CD4-positive, alpha-beta memory T cell (primary cell): ENCODE measurements around the gene TNFRSF13B. TPM values are rescaled to one million over a fixed set of nuclear protein-coding genes. Genes with fewer than 3 reads are reported as not detected.
A peak's percentile ranks its signal among the peaks of the same experiment; 100 is the strongest.
"Not testable (repeated sequence)": the region's sequence is repeated elsewhere in the genome, so short reads cannot be mapped to it uniquely, and the experiment has no call there.

Experiments used
- CTCF ChIA-PET: fragments of 350-600 bp; sonication (Branson Sonifier 250); formaldehyde crosslinking; loops from one replicate; lab custom pipeline; 2021; ENCODE audit warnings: inconsistent platforms; ENCODE audit not compliant: partially characterized antibody; lab: Charles Lee
- POLR2A ChIA-PET: fragments of 350-600 bp; sonication (Branson Sonifier 250); formaldehyde crosslinking; loops from one replicate; lab custom pipeline; 2021; ENCODE audit not compliant: partially characterized antibody; lab: Charles Lee
- DNase-seq, 5 donors: peaks; one replicate each; pipeline versions ENCODE4 v3.0.0 to v3.0.0-alpha.2; 2020 to 2022; ENCODE audit warnings: mixed read lengths in 1 of 5
- H3K27ac ChIP-seq: one replicate; pipeline ENCODE4 v1.7.0; 2013; ENCODE audit warnings: low read depth, low read length
- H3K27me3 ChIP-seq: 2 replicates; pipeline ENCODE4 v1.7.0; 2013; ENCODE audit warnings: mild to moderate bottlenecking, low read length, moderate library complexity; ENCODE audit not compliant: insufficient read depth
- H3K36me3 ChIP-seq: 2 replicates; pipeline ENCODE4 v1.7.0; 2013; ENCODE audit warnings: mild to moderate bottlenecking, low read length, moderate library complexity; ENCODE audit not compliant: insufficient read depth
- H3K4me1 ChIP-seq: 2 replicates; pipeline ENCODE4 v1.7.0; 2013; ENCODE audit warnings: mild to moderate bottlenecking, low read length, moderate library complexity; ENCODE audit not compliant: insufficient read depth
- H3K4me3 ChIP-seq, 2 donors: one replicate each; pipeline ENCODE4 v1.7.0; 2013; ENCODE audit warnings: low read length in 2 of 2, mild to moderate bottlenecking in 1 of 2
- H3K9me3 ChIP-seq, 2 donors: one replicate each; pipeline ENCODE4 v1.7.0; 2013; ENCODE audit warnings: low read length in 2 of 2, control low read depth in 1 of 2; ENCODE audit not compliant: control insufficient read depth in 1 of 2
- H3K27ac Mint-ChIP-seq, 7 donors: one replicate each; pipeline ENCODE4 v1.8.0; 2020 to 2021; ENCODE audit warnings: mixed read lengths in 7 of 7, mild to moderate bottlenecking in 6 of 7, inconsistent platforms in 3 of 7, moderate library complexity in 3 of 7
- H3K27me3 Mint-ChIP-seq, 2 donors: one replicate each; pipeline ENCODE4 v1.8.0; 2020 to 2021; ENCODE audit warnings: mixed read lengths in 2 of 2
- H3K36me3 Mint-ChIP-seq, 2 donors: one replicate each; pipeline ENCODE4 v1.8.0; 2020 to 2021; ENCODE audit warnings: mixed read lengths in 2 of 2, inconsistent platforms in 1 of 2, mild to moderate bottlenecking in 1 of 2
- H3K4me1 Mint-ChIP-seq, 4 donors: one replicate each; pipeline ENCODE4 v1.8.0; 2020 to 2021; ENCODE audit warnings: mixed read lengths in 4 of 4, mild to moderate bottlenecking in 1 of 4
- H3K4me3 Mint-ChIP-seq, 8 donors: one replicate each; pipeline ENCODE4 v1.8.0; 2020 to 2021; ENCODE audit warnings: mixed read lengths in 8 of 8, mild to moderate bottlenecking in 7 of 8, moderate library complexity in 6 of 8, inconsistent platforms in 3 of 8
- H3K9me3 Mint-ChIP-seq, 8 donors: one replicate each; pipeline ENCODE4 v1.8.0; 2020 to 2021; ENCODE audit warnings: mixed read lengths in 8 of 8, mild to moderate bottlenecking in 5 of 8, inconsistent platforms in 3 of 8, moderate library complexity in 1 of 8
- intact Hi-C: fragments of 100-400 bp; cut with micrococcal nuclease; formaldehyde crosslinking; loops from one replicate; pipeline ENCODE4 v1.15.1; 2023
- polyA plus RNA-seq, 2 donors: library from polyadenylated mRNA; unstranded; fragments of 300-500 nt; fragmentation: Illumina TruSeq; gene quantifications; one replicate each; pipeline ENCODE4 v1.2.3, GENCODE V29; 2021
- total RNA-seq, 2 experiments: library from RNA; stranded (reverse); gene quantifications; one replicate each; pipeline ENCODE4 v1.2.3, GENCODE V29; 2021

The TNFRSF13B gene
- total and polyA plus RNA-seq, 4 experiments from 2014 or later: 0.78 TPM; not detected in 3

GRCh38 chr17:17018021-17018441 lies 46.1 kb upstream of the TNFRSF13B start:
- peaks cover 28 to 50% (median 41%) of the 10 kb centered on the region in 4 donors for H3K4me1 Mint-ChIP-seq
- H3K27me3 ChIP-seq: no peaks in the 10 kb centered on the region
- H3K9me3 ChIP-seq: no peaks in the 10 kb centered on the region
- peak overlapping the region in 2 of 8 donors; percentile 35 to 54 for H3K4me3 Mint-ChIP-seq
- ChIA-PET CTCF (no interaction called here), POLR2A (no interaction called here)
- intact Hi-C loops: no loop called here
- DNase-seq: no peak
- no peak overlapping the region for H3K4me3 ChIP-seq
- no peaks in the 10 kb centered on the region for H3K27me3 Mint-ChIP-seq
- H3K36me3 ChIP-seq: no peaks in the 10 kb centered on the region
- no peaks in the 10 kb centered on the region for H3K9me3 Mint-ChIP-seq
- H3K27ac ChIP-seq: no peak overlapping the region
- peak overlapping the region in 6 of 7 donors; percentile 81 to 93 (median 88) for H3K27ac Mint-ChIP-seq
- peaks cover 38% of the 10 kb centered on the region for H3K4me1 ChIP-seq
- H3K36me3 Mint-ChIP-seq: no peaks in the 10 kb centered on the region

- DNase-seq: no peak
- ChIA-PET CTCF (interaction anchor here (1.4 kb wide), 1 partner anchor 25 kb away, joined by 5 read pairs; no protein-coding TSS in a partner anchor), POLR2A (interaction anchor here (1.0 to 2.1 kb wide), 4 partner anchors 24 to 158 kb away, joined by 3 to 12 read pairs (median 4); partner anchors contain the start of gene MPRIP)
- Mint-ChIP-seq H3K4me1 (peaks cover 28 to 50% (median 41%) of the 10 kb centered on the region in 4 donors), H3K9me3 (no peaks in the 10 kb centered on the region), H3K27me3 (no peaks in the 10 kb centered on the region), H3K27ac (peak overlapping the region in 3 of 7 donors; percentile 70 to 92 (median 81)), H3K4me3 (no peak overlapping the region), H3K36me3 (no peaks in the 10 kb centered on the region)
- Histone ChIP-seq H3K27me3 (no peaks in the 10 kb centered on the region), H3K36me3 (no peaks in the 10 kb centered on the region), H3K9me3 (no peaks in the 10 kb centered on the region), H3K27ac (no peak overlapping the region), H3K4me1 (peaks cover 38% of the 10 kb centered on the region), H3K4me3 (no peak overlapping the region)
- intact Hi-C loops: no loop called here
Observed at GRCh38 chr17:17017343-17018014, 45.6 kb upstream of the TNFRSF13B start.

GRCh38 chr17:17016199-17017197 lies 44.6 kb upstream of the TNFRSF13B start:
- POLR2A ChIA-PET: interaction anchor here (0.9 to 2.1 kb wide), 8 partner anchors 15 to 165 kb away, joined by 3 to 12 read pairs (median 4); partner anchors contain the start of gene MPRIP
- H3K27ac ChIP-seq: not testable (repeated sequence)

GRCh38 chr17:17015230-17015629 lies 43.3 kb upstream of the TNFRSF13B start:
- no peaks in the 10 kb centered on the region for H3K9me3 Mint-ChIP-seq
- peak overlapping the region in 3 of 8 donors; percentile 29 to 64 (median 55) for H3K4me3 Mint-ChIP-seq
- H3K27ac ChIP-seq: no peak overlapping the region
- no peaks in the 10 kb centered on the region for H3K36me3 ChIP-seq
- H3K4me1 Mint-ChIP-seq: peaks cover 28 to 50% (median 40%) of the 10 kb centered on the region in 4 donors
- no peaks in the 10 kb centered on the region for H3K27me3 ChIP-seq
- ChIA-PET POLR2A (no interaction called here), CTCF (interaction anchor here (1.0 to 1.5 kb wide), 2 partner anchors 24 to 26 kb away, joined by 3 to 4 read pairs; no protein-coding TSS in a partner anchor)
- peaks cover 38% of the 10 kb centered on the region for H3K4me1 ChIP-seq
- DNase-seq: no peak
- H3K9me3 ChIP-seq: no peaks in the 10 kb centered on the region
- peak overlapping the region; percentile 63 to 88 (median 80) for H3K27ac Mint-ChIP-seq
- H3K27me3 Mint-ChIP-seq: no peaks in the 10 kb centered on the region
- intact Hi-C loops: no loop called here
- no peak overlapping the region for H3K4me3 ChIP-seq
- no peaks in the 10 kb centered on the region for H3K36me3 Mint-ChIP-seq

More at GRCh38 chr17:17016199-17017197, 44.6 kb upstream of the TNFRSF13B start:
- H3K9me3 Mint-ChIP-seq, H3K9me3 ChIP-seq, H3K27me3 Mint-ChIP-seq, H3K27me3 ChIP-seq, H3K36me3 Mint-ChIP-seq, H3K36me3 ChIP-seq, H3K4me3 ChIP-seq: not testable (repeated sequence)
- CTCF ChIA-PET: interaction anchor here (0.8 to 1.5 kb wide), 6 partner anchors 14 to 221 kb away, joined by 3 to 5 read pairs (median 4); partner anchors contain the start of gene FLCN
- peaks cover 28 to 50% (median 41%) of the 10 kb centered on the region in 4 donors for H3K4me1 Mint-ChIP-seq
- peak; percentile 46 to 60 (median 58) for DNase-seq
- H3K4me1 ChIP-seq: peaks cover 38% of the 10 kb centered on the region
- H3K4me3 Mint-ChIP-seq: peak overlapping the region in 7 of 8 donors; percentile 2 to 73 (median 30)
- intact Hi-C loops: loop anchor here (1.0 kb wide), 1 partner anchor 26 kb away; the partner anchor contains the start of gene MPRIP
- peak overlapping the region; percentile 38 to 92 (median 83) for H3K27ac Mint-ChIP-seq

- DNase-seq, H3K36me3 ChIP-seq, H3K36me3 Mint-ChIP-seq, H3K9me3 Mint-ChIP-seq, H3K27me3 Mint-ChIP-seq, POLR2A ChIA-PET, H3K27me3 ChIP-seq, H3K4me3 ChIP-seq, H3K27ac ChIP-seq, intact Hi-C loops, H3K9me3 ChIP-seq: not testable (repeated sequence)
- Mint-ChIP-seq H3K27ac (peak overlapping the region in 6 of 7 donors; percentile 69 to 88 (median 78)), H3K4me3 (peak overlapping the region in 1 of 8 donors; percentile 64), H3K4me1 (peaks cover 28 to 50% (median 39%) of the 10 kb centered on the region in 4 donors)
- CTCF ChIA-PET: interaction anchor here (1.0 kb wide), 1 partner anchor 26 kb away, joined by 3 read pairs; no protein-coding TSS in a partner anchor
- peaks cover 38% of the 10 kb centered on the region for H3K4me1 ChIP-seq
Observed at GRCh38 chr17:17014748-17015124, 42.8 kb upstream of the TNFRSF13B start.

- intact Hi-C loops, H3K9me3 ChIP-seq, H3K27ac ChIP-seq, DNase-seq, H3K4me3 ChIP-seq, H3K9me3 Mint-ChIP-seq, H3K27me3 Mint-ChIP-seq, H3K27me3 ChIP-seq, H3K36me3 Mint-ChIP-seq, H3K4me3 Mint-ChIP-seq, POLR2A ChIA-PET, CTCF ChIA-PET, H3K36me3 ChIP-seq: not testable (repeated sequence)
- peaks cover 28 to 45% (median 39%) of the 10 kb centered on the region in 4 donors for H3K4me1 Mint-ChIP-seq
- peaks cover 38% of the 10 kb centered on the region for H3K4me1 ChIP-seq
- peak overlapping the region in 2 of 7 donors; percentile 46 to 69 for H3K27ac Mint-ChIP-seq
Observed at GRCh38 chr17:17013828-17014747, 42.2 kb upstream of the TNFRSF13B start.
